ENCODE results near the gene RNF40.

The RNF40 gene

DNA sequence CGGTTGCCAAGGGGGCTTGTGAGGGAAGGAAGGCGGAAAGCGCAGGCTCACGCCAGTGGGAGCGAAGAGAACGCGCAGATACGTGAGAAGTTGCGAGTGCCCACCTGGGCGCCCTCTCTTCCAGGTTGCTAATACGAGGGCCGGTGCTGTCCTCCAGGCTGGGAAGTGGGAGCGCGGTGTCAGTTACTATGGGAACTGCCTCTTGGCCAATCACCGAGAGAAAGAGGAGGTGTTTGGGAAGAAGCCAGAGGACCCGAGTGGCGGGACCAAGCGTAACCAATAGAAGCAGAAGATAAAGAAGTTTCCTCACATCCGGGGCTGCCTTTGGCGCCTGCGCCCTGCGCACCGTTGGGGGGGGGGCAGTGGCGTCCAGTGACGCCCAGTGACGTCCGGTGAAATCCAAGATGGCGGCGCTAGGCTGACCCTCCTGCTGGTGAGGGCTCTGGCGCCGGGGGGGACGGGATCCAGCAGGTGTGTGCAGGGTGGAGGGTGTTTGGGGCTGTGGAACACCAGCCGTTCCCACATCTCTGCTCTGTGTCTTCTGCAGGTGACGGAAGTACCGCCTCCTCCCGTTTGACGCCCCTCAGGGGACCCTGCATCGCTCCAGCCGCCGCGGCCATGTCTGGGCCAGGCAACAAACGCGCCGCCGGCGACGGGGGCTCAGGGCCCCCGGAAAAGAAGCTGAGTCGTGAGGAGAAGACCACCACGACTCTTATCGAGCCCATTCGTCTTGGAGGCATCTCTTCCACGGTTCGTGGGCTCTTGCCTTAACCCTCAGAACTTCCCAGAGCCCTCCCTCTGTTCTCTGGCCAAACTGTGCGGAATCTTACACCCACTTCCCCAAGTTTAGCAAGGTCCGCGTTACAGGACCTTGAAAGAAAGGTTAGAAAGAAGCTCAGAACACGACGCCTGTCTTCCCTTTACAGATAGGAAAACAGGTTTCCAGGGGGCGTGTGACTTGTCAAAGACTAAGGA, at the start of gene RNF40, which contains the start of gene CFAP119:
Gene RNF40 (plus strand): TSS at position 395 of the 975 bp plus-strand sequence. CDS start 224 bp downstream, at position 619.
Gene CFAP119 (minus strand): TSS at position 135 of the 975 bp plus-strand sequence. CDS start 314 bp downstream, outside the sequence.
- peak; percentile 98 for DNase-seq

DNA sequence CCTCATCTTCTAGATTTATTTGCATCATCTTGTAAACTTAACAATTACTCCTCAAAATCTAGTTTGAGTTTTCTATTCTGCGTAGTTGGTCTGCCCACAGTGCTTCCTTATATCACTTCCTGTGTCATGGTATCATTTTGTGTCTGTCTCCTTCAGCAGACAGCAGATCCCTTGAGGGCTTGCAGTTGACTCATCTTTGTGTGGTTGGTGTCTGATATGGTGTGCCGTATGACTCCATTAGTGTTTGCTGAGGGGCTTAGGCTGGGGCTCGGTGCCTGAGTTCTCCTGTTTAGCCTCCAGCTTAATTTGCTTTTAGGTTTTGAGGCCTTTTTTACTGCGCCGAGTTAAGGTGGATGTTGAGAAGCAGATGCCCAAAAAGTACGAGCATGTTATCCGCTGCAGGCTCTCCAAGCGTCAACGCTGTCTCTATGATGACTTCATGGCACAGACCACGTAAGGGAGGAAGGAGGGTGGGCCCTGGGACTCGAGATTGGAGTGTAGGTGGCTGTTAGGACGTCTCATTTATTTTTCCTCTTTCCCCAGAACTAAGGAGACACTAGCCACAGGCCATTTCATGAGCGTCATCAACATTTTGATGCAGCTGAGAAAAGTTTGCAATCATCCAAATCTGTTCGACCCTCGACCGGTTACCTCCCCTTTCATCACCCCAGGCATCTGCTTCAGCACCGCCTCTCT, 46.2 kb upstream of the RNF40 start:
- no peak for DNase-seq

DNA sequence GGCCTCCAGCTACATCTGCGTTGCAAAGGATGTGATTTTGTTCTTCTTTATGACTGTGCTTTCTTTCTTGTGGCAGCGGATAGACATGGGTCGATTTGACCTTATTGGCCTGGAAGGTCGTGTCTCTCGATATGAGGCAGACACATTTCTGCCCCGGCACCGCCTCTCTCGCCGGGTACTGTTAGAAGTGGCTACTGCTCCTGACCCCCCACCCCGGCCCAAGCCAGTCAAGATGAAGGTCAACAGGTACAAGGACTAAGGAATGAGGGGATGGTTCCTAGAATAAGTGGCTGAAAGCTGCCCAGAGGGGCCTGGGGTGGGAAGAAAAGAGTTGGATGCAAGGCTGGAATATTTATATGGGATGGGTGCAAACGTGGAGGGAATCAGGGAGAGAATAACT, 42.0 kb upstream of the RNF40 start:
- no peak for DNase-seq

DNA sequence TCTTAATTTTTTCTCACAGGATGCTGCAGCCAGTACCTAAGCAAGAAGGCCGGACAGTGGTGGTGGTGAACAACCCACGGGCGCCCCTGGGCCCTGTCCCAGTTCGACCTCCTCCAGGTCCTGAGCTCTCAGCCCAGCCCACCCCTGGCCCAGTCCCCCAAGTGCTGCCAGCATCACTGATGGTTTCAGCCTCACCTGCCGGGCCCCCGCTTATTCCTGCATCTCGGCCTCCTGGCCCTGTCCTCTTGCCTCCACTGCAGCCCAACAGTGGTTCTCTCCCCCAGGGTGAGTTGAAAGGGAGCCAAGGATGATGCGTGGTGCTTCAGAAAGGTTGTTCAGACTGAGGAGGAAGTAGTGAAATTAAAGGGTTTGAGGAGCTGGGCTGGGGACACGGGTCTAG, 41.4 kb upstream of the RNF40 start:
- no peak for DNase-seq

- no peak for DNase-seq
Measured at GRCh38 chr16:30721167-30721566, 41.0 kb upstream of the RNF40 start.

DNA sequence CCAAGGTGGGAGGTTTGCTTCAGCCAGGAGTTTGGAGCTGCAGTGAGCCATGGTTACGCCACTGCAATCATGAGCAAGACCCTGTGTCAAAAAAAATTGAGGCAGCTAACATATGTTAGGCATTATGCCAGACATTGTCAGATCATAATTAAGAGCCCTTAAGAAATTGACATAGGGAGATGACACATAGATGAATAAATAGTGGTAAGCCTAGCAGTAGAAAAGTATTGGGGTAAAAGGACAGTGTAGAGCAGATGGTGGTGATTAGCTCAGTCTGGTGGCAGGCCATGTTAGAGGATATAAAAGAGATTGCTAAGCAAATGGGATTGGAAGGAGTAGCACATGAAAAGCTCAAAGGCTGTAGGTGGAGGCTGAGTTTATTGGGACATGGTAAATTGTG, 40.5 kb upstream of the RNF40 start:
- no peak for DNase-seq

DNA sequence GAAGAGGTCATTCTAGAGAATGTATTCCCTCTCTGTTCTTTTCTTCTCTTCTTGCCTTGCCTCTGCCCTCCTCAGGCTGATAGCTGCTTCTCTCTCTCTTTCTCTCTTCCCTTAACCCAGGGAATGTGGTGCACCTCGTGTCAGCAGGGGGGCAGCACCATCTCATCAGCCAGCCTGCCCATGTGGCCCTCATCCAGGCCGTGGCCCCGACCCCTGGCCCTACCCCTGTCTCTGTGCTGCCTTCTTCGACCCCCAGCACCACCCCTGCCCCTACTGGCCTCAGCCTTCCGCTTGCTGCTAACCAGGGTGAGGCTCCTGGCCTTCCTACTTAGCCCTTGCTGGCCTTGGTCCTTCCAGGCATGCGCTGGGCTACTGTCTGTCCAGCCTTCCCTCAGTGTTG, 39.7 kb upstream of the RNF40 start:
- DNase-seq = no peak

- no peak for DNase-seq
Measured at GRCh38 chr16:30722916-30723315, 39.2 kb upstream of the RNF40 start.

GRCh38 chr16:30723725-30724355, 38.3 kb upstream of the RNF40 start:
- DNase-seq = no peak

DNA sequence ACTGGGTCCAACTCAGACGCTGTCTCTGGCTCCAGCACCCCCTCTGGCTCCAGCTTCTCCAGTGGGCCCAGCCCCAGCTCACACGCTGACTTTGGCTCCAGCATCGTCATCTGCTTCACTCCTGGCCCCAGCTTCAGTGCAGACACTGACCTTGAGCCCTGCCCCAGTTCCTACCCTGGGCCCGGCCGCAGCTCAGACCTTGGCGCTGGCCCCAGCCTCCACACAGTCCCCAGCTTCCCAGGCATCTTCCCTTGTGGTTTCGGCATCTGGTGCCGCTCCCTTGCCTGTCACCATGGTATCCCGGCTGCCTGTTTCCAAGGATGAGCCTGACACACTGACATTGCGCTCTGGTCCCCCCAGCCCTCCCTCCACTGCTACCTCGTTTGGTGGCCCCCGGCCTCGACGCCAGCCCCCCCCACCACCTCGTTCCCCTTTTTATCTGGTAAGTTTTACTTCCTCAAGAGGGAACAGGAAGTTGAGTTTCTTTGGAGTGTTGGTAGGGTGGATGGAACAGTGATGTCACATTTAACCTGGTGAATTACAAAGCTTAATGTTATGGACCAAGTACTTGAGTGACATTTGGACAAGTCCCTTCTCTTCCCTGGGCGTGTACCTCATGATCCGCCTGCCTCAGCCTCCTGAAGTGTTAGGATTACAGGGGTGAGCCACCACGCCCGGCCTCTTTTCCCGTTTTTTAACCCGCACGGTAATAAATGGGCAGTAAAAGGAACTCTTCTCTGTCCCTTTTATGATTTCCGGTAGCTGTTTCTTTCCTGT, 37.3 kb upstream of the RNF40 start:
- no peak for DNase-seq

DNA sequence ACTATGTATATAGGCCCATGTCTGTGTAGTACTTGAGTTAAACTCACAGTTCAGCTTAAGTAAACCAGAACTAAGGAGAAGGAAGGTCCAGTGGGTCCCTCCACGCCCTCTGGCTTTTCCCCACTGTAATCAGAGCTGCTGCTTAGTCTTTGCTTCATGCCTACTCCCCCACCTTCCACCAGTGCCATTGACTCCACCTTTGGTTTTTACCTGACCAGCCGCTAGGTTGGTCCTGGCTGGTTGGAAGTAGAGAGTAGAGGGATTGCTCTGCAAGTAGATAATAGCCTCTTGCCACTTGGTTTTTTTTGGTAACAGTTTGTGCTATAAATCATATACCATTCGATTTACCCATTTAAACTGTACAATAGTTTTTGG, 36.7 kb upstream of the RNF40 start:
- DNase-seq = no peak

- DNase-seq = no peak
Measured at GRCh38 chr16:30728321-30728720, 33.8 kb upstream of the RNF40 start.

GRCh38 chr16:30728899-30729672, 33.0 kb upstream of the RNF40 start:
- DNase-seq = no peak

GRCh38 chr16:30731411-30731810, 30.7 kb upstream of the RNF40 start:
- DNase-seq = no peak

- DNase-seq = no peak
Measured at GRCh38 chr16:30736995-30737793, 24.9 kb upstream of the RNF40 start.

GRCh38 chr16:30737794-30738648, 24.1 kb upstream of the RNF40 start:
- no peak for DNase-seq

DNA sequence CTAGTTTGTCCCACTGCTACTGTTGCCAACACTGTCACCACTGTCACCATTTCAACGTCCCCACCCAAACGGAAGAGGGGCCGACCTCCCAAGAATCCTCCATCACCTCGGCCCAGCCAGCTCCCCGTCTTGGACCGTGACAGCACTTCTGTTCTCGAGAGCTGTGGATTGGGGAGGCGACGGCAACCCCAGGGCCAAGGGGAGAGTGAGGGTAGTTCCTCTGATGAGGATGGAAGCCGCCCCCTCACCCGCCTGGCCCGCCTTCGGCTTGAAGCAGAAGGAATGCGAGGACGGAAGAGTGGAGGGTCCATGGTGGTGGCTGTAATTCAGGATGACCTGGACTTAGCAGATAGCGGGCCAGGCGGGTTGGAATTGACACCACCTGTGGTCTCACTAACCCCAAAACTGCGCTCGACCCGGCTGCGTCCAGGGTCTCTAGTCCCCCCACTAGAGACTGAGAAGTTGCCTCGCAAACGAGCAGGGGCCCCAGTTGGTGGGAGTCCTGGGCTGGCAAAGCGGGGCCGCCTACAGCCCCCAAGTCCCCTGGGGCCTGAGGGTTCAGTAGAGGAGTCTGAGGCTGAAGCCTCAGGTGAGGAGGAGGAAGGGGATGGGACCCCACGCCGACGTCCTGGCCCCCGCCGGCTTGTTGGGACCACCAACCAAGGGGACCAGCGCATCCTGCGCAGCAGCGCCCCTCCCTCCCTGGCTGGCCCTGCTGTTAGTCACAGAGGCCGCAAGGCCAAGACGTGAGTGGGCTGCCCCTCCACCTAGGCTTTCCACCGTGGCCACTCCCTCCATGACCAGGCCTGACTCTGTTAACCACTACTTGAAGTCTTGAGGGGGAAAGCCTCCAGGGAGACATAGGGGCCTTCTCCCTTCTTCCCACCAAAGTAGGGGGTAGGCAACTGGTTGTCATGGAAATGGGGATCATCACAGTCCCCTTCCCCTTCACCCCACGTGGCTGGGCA, 22.9 kb upstream of the RNF40 start:
- no peak for DNase-seq

DNA sequence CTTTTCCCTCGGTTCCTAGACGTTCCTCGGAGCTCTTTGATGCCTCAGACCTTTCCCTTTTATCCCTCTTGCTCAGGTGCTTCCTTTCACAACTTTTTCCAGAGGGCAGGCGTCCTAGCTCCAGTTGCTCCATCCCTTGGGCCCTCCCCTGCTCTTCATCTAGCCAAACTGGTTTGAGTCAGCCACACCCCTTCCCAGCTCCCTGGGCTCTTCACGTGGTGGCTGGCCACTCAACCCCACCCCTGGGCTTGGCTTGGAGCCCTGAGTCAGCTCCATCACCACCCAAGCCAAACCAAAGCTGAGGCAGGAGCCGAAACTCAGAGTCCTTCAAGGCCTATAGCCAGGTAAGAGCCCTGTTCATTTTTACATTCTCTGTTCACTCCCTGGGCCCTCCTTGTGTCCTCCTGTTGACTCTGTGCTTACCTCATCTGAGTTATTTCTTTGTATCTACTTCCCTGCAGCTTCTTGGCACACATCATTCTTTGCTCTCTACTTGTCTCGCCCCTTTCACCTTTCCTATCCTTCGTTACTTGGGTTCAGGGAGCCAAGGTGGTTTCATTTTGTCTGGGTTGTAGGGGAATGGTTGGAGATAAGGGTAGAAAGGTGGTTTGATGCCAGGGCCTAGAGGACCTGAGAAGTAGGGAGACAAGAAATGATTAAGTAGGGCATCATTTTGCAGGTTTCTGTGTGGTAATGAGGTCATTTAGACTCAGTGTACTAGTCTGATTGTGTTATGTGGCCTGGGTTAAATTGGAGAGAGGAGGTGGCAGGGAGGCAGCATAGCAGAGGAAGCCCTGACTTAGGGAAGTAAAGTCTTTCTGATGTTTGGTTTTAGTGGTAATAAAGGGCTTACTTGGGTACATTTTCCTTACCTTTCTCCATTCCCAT, 21.5 kb upstream of the RNF40 start:
- peak; percentile 77 for DNase-seq

All from DMS153 (cell line).